ENCODE measurements around the gene MSLN. TPM values are rescaled to one million over a fixed set of nuclear protein-coding genes. Genes with fewer than 3 reads are reported as not detected.

Gene MSLN
- total and polyA plus RNA-seq, 2 of the 13 experiments (the other 11 are each of a cell fraction or from before 2014, with no cell fraction given) = 2.0 to 2.3 TPM

DNA sequence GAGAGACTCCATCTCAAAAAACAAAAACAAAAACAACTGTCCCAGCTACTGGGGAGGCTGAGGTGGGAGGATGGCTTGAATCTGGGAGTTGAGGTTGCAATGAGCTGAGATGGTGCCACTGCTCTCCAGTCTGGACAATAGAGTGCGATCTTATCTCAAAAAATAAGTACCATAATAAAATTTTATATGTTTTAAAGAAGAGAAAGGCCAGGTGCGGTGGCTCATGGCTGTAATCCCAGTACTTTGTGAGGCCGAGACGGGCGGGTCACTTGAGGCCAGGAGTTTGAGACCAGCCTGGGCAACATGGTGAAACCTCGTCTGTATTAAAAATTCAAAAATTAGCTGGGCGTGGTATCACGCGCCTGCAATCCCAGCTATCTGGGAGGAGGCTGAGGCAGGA is 16.3 kb downstream of the MSLN start (continued):
- TF ChIP-seq, protein P1, sequence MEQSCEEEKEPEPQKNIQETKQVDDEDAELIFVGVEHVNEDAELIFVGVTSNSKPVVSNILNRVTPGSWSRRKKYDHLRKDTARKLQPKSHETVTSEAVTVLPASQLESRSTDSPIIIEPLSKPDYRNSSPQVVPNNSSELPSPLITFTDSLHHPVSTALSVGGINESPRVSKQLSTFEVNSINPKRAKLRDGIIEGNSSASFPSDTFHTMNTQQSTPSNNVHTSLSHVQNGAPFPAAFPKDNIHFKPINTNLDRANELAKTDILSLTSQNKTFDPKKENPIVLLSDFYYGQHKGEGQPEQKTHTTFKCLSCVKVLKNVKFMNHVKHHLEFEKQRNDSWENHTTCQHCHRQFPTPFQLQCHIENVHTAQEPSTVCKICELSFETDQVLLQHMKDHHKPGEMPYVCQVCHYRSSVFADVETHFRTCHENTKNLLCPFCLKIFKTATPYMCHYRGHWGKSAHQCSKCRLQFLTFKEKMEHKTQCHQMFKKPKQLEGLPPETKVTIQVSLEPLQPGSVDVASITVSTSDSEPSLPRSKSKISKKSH (CRISPR knock-in tag; IDR thresholded peaks at IDR 0.05; ENCODE audit: borderline replicate concordance) = no peak
- TF ChIP-seq KDM2A (CRISPR knock-in tag; IDR thresholded peaks at IDR 0.05; ENCODE audit: borderline replicate concordance, low read depth) (no peak), HNRNPH1 (optimal IDR thresholded peaks at IDR 0.05; ENCODE audit: low read depth, low read length) (no peak), ZNF788 (CRISPR knock-in tag; IDR thresholded peaks at IDR 0.05; ENCODE audit: borderline replicate concordance) (no peak), TBX2 (CRISPR knock-in tag; IDR thresholded peaks at IDR 0.05; ENCODE audit: borderline replicate concordance) (no peak), SRSF4 (IDR thresholded peaks at IDR 0.05; ENCODE audit: low read depth, low read length, poor library complexity, severe bottlenecking) (no peak), REXO4 (CRISPR knock-in tag; IDR thresholded peaks at IDR 0.05; ENCODE audit: borderline replicate concordance) (no peak)
- TF ChIP-seq, protein P2, sequence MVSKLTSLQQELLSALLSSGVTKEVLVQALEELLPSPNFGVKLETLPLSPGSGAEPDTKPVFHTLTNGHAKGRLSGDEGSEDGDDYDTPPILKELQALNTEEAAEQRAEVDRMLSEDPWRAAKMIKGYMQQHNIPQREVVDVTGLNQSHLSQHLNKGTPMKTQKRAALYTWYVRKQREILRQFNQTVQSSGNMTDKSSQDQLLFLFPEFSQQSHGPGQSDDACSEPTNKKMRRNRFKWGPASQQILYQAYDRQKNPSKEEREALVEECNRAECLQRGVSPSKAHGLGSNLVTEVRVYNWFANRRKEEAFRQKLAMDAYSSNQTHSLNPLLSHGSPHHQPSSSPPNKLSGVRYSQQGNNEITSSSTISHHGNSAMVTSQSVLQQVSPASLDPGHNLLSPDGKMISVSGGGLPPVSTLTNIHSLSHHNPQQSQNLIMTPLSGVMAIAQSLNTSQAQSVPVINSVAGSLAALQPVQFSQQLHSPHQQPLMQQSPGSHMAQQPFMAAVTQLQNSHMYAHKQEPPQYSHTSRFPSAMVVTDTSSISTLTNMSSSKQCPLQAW (CRISPR knock-in tag; IDR thresholded peaks at IDR 0.05) = no peak
- TF ChIP-seq, protein P3, sequence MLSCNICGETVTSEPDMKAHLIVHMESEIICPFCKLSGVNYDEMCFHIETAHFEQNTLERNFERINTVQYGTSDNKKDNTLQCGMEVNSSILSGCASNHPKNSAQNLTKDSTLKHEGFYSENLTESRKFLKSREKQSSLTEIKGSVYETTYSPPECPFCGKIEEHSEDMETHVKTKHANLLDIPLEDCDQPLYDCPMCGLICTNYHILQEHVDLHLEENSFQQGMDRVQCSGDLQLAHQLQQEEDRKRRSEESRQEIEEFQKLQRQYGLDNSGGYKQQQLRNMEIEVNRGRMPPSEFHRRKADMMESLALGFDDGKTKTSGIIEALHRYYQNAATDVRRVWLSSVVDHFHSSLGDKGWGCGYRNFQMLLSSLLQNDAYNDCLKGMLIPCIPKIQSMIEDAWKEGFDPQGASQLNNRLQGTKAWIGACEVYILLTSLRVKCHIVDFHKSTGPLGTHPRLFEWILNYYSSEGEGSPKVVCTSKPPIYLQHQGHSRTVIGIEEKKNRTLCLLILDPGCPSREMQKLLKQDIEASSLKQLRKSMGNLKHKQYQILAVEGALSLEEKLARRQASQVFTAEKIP (CRISPR knock-in tag; IDR thresholded peaks at IDR 0.05; ENCODE audit: borderline replicate concordance) = no peak

Measured in HepG2 (cell line).